Measurements from ENCODE around the gene TBC1D8. TPM values are rescaled to one million over a fixed set of nuclear protein-coding genes. Genes with fewer than 3 reads are reported as not detected.

Gene TBC1D8
- total RNA-seq, 1 experiment from 2014 or later = 0.97 TPM

DNA sequence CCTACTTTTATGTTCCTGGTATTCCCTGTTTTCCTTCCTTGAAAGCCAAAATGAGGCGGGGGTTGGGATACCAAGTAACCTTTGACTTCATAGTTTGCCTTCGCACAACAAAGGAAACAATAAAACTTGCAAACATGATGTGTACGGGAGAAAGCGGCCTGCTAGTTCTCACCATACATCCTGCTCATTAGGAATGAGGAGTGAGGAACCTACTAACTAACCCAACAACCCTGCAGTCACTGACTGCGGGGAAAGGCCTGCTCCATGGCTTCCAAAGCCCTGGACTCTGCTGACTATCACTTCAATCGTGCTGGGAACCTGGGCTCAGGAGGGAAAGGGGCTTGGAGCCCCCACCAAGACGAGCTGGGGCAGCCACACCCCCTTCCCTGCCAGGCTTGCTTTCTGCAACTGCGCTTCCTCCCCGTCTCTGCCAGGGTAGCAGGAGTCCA is 124.9 kb downstream of the TBC1D8 start:
- Histone ChIP-seq H3K9ac (ENCODE audit: low read length) (no peak overlapping the region), H3K27ac (ENCODE audit: low read length) (no peak overlapping the region), H2AFZ (ENCODE audit: low read length) (no peak overlapping the region), H3K9me3 (ENCODE audit: low read length) (no peaks in the 10 kb centered on the region), H3K27me3 (ENCODE audit: low read length) (no peaks in the 10 kb centered on the region), H3K4me3 (ENCODE audit: low read length) (no peak overlapping the region), H3K79me2 (ENCODE audit: low read length) (no peaks in the 10 kb centered on the region), H4K20me1 (ENCODE audit: insufficient read depth, low read depth, low read length) (no peaks in the 10 kb centered on the region), H3K4me1 (ENCODE audit: low read length) (peaks cover 7% of the 10 kb centered on the region), H3K36me3 (ENCODE audit: insufficient read depth, low read length) (no peaks in the 10 kb centered on the region), H3K4me2 (ENCODE audit: low read depth, low read length, poor library complexity, severe bottlenecking) (no peak overlapping the region), H3K9me2 (replicated peaks; ENCODE audit: insufficient read depth, low read length) (no peaks in the 10 kb centered on the region)
- no peak for DNase-seq

DNA sequence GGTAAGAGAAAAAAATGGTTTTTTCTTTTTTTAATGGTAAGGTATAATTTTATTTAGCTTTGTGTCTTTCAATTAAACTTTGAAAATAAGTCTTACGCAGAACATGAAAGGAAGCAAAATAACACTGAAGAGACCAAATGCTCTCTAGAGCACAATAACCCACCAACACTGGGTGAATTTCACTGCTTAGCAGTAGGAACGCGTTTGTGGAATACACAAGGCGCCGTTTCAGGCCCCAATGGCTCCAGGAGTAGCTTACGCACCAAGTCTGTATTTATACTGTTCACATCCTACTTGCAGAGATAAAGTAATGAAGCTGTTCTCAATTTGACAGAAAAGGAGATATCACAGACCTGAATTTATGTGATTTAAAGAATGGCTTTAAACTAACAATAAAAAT is 125.6 kb downstream of the TBC1D8 start:
- Histone ChIP-seq H3K9me2 (replicated peaks; ENCODE audit: insufficient read depth, low read length) (no peaks in the 10 kb centered on the region), H4K20me1 (ENCODE audit: insufficient read depth, low read depth, low read length) (no peaks in the 10 kb centered on the region), H3K4me1 (ENCODE audit: low read length) (peaks cover 6% of the 10 kb centered on the region), H3K9me3 (ENCODE audit: low read length) (no peaks in the 10 kb centered on the region), H3K27me3 (ENCODE audit: low read length) (no peaks in the 10 kb centered on the region), H3K4me2 (ENCODE audit: low read depth, low read length, poor library complexity, severe bottlenecking) (no peak overlapping the region), H3K36me3 (ENCODE audit: insufficient read depth, low read length) (no peaks in the 10 kb centered on the region), H2AFZ (ENCODE audit: low read length) (no peak overlapping the region), H3K9ac (ENCODE audit: low read length) (no peak overlapping the region), H3K27ac (ENCODE audit: low read length) (no peak overlapping the region), H3K79me2 (ENCODE audit: low read length) (no peaks in the 10 kb centered on the region), H3K4me3 (ENCODE audit: low read length) (no peak overlapping the region)
- no peak for DNase-seq

DNA sequence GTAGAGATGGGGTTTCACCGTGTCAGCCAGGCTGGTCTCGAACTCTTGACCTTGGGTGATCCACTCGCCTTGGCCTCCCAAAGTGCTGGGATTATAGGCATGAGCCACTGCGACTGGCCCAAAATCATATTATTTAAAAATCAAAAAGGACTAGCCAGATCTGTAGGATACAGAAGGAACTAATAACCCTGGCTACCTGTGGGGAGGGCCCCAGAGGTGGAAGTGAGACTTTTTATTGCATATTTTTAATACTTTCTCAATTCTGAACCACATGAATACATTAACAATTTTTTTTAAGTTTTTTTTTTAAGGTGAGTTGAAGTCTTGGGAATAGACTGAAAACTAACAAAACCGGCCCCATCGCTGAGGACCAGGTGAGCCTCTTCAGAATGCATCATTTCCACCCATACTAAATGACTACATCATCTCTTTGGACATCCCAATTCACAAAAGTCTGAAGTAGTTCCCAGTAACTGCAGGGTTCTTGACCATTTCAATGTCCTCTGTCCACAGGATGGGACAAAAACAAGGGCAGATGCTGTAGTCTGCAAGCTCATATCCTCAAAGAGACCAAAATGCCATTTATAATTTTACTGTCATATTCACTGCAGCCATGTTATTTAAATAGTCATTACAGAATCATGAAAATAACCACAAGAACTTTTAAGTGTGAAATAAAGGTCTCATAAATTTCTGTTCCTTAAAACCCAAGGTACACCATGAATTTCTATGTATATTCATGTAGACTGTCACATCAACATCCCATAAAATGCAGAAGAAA is 127.7 kb downstream of the TBC1D8 start:
- Histone ChIP-seq H3K9me3 (ENCODE audit: low read length) (no peaks in the 10 kb centered on the region), H3K79me2 (ENCODE audit: low read length) (no peaks in the 10 kb centered on the region), H4K20me1 (ENCODE audit: insufficient read depth, low read depth, low read length) (no peaks in the 10 kb centered on the region), H3K36me3 (ENCODE audit: insufficient read depth, low read length) (no peaks in the 10 kb centered on the region), H3K9me2 (replicated peaks; ENCODE audit: insufficient read depth, low read length) (no peaks in the 10 kb centered on the region), H3K9ac (ENCODE audit: low read length) (no peak overlapping the region), H2AFZ (ENCODE audit: low read length) (no peak overlapping the region), H3K4me3 (ENCODE audit: low read length) (no peak overlapping the region), H3K27ac (ENCODE audit: low read length) (no peak overlapping the region), H3K27me3 (ENCODE audit: low read length) (no peaks in the 10 kb centered on the region), H3K4me2 (ENCODE audit: low read depth, low read length, poor library complexity, severe bottlenecking) (no peak overlapping the region), H3K4me1 (ENCODE audit: low read length) (no peaks in the 10 kb centered on the region)
- DNase-seq = no peak

- DNase-seq = no peak
Measured at GRCh38 chr2:101022221-101022620, 129.0 kb downstream of the TBC1D8 start.

GRCh38 chr2:101018934-101019333 is 132.2 kb downstream of the TBC1D8 start:
- Histone ChIP-seq H3K36me3 (ENCODE audit: insufficient read depth, low read length) (no peaks in the 10 kb centered on the region), H3K27me3 (ENCODE audit: low read length) (no peaks in the 10 kb centered on the region), H3K9me3 (ENCODE audit: low read length) (no peaks in the 10 kb centered on the region), H3K9me2 (replicated peaks; ENCODE audit: insufficient read depth, low read length) (no peaks in the 10 kb centered on the region), H3K4me2 (ENCODE audit: low read depth, low read length, poor library complexity, severe bottlenecking) (no peak overlapping the region), H3K4me3 (ENCODE audit: low read length) (no peak overlapping the region), H3K4me1 (ENCODE audit: low read length) (no peaks in the 10 kb centered on the region), H3K9ac (ENCODE audit: low read length) (no peak overlapping the region), H3K27ac (ENCODE audit: low read length) (no peak overlapping the region), H3K79me2 (ENCODE audit: low read length) (no peaks in the 10 kb centered on the region), H4K20me1 (ENCODE audit: insufficient read depth, low read depth, low read length) (no peaks in the 10 kb centered on the region), H2AFZ (ENCODE audit: low read length) (no peak overlapping the region)
- DNase-seq = no peak

More at GRCh38 chr2:101022221-101022620, 129.0 kb downstream of the TBC1D8 start:
- H3K4me3 ChIP-seq (ENCODE audit: low read length) = no peak overlapping the region
- H3K36me3 ChIP-seq (ENCODE audit: insufficient read depth, low read length) = no peaks in the 10 kb centered on the region
- H3K27ac ChIP-seq (ENCODE audit: low read length) = no peak overlapping the region
- no peaks in the 10 kb centered on the region for H3K9me2 ChIP-seq (replicated peaks; ENCODE audit: insufficient read depth, low read length)
- no peaks in the 10 kb centered on the region for H3K4me1 ChIP-seq (ENCODE audit: low read length)
- H4K20me1 ChIP-seq (ENCODE audit: insufficient read depth, low read depth, low read length) = no peaks in the 10 kb centered on the region
- H3K27me3 ChIP-seq (ENCODE audit: low read length) = no peaks in the 10 kb centered on the region
- H3K9me3 ChIP-seq (ENCODE audit: low read length) = no peaks in the 10 kb centered on the region
- H3K79me2 ChIP-seq (ENCODE audit: low read length) = no peaks in the 10 kb centered on the region
- no peak overlapping the region for H3K9ac ChIP-seq (ENCODE audit: low read length)
- no peak overlapping the region for H3K4me2 ChIP-seq (ENCODE audit: low read depth, low read length, poor library complexity, severe bottlenecking)
- no peak overlapping the region for H2AFZ ChIP-seq (ENCODE audit: low read length)

DNA sequence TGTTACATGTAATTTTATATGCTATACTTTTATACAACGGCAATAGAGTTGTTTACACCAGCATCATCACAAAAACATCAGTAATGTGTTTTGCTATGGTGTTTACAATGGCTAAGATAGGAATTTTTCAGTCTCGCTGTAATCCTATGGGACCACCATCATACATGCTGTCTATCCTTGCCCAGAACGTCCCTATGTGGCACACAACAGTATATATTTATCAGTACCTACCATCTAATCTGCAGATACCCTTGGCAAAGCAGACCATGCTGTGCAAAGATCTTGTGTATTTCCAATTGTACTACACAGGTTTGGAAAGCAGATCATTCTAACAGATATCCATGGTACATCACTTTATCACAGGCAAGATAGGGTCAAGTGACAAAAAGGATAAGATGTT is 133.8 kb downstream of the TBC1D8 start:
- no peaks in the 10 kb centered on the region for H3K36me3 ChIP-seq (ENCODE audit: insufficient read depth, low read length)
- H2AFZ ChIP-seq (ENCODE audit: low read length) = no peak overlapping the region
- no peak overlapping the region for H3K4me3 ChIP-seq (ENCODE audit: low read length)
- no peaks in the 10 kb centered on the region for H3K27me3 ChIP-seq (ENCODE audit: low read length)
- no peaks in the 10 kb centered on the region for H4K20me1 ChIP-seq (ENCODE audit: insufficient read depth, low read depth, low read length)
- H3K27ac ChIP-seq (ENCODE audit: low read length) = no peak overlapping the region
- no peak overlapping the region for H3K4me2 ChIP-seq (ENCODE audit: low read depth, low read length, poor library complexity, severe bottlenecking)
- H3K9me2 ChIP-seq (replicated peaks; ENCODE audit: insufficient read depth, low read length) = no peaks in the 10 kb centered on the region
- no peaks in the 10 kb centered on the region for H3K9me3 ChIP-seq (ENCODE audit: low read length)
- H3K4me1 ChIP-seq (ENCODE audit: low read length) = no peaks in the 10 kb centered on the region
- H3K79me2 ChIP-seq (ENCODE audit: low read length) = no peaks in the 10 kb centered on the region
- DNase-seq = no peak
- H3K9ac ChIP-seq (ENCODE audit: low read length) = no peak overlapping the region

DNA sequence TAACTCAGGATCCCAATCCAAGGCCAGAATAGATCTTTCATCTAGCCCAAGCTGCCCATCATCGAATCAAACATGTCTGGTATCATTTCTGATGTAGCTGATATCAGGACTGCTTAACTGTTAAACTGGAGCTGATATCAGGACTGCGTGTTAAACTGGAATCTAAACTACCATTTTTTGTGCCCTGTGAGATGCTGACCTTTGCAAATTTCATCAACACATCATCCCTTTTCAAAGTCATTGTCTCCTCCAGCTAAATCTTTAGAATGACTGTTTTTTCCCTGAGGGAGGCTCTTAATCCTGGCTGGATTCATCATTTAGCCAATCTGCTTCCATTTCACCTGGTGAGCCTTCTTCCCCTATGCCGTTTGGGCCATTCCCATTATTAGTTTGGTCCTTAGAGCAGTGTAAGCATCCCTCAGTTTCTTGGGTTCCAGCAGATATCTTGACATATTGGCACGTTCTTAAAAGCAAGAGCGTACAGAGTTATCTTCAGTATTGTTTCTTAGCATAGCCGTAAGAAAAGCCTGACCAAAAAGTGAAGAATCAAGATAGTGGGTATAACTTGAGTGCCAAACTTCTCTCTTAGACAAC is 136.8 kb downstream of the TBC1D8 start:
- Histone ChIP-seq H2AFZ (ENCODE audit: low read length) (no peak overlapping the region), H3K36me3 (ENCODE audit: insufficient read depth, low read length) (no peaks in the 10 kb centered on the region), H3K9me3 (ENCODE audit: low read length) (no peaks in the 10 kb centered on the region), H3K27ac (ENCODE audit: low read length) (no peak overlapping the region), H3K9ac (ENCODE audit: low read length) (no peak overlapping the region), H3K4me1 (ENCODE audit: low read length) (no peaks in the 10 kb centered on the region), H3K27me3 (ENCODE audit: low read length) (no peaks in the 10 kb centered on the region), H3K79me2 (ENCODE audit: low read length) (no peaks in the 10 kb centered on the region), H3K4me3 (ENCODE audit: low read length) (no peak overlapping the region), H3K9me2 (replicated peaks; ENCODE audit: insufficient read depth, low read length) (no peaks in the 10 kb centered on the region), H3K4me2 (ENCODE audit: low read depth, low read length, poor library complexity, severe bottlenecking) (no peak overlapping the region), H4K20me1 (ENCODE audit: insufficient read depth, low read depth, low read length) (no peaks in the 10 kb centered on the region)
- no peak for DNase-seq

DNA sequence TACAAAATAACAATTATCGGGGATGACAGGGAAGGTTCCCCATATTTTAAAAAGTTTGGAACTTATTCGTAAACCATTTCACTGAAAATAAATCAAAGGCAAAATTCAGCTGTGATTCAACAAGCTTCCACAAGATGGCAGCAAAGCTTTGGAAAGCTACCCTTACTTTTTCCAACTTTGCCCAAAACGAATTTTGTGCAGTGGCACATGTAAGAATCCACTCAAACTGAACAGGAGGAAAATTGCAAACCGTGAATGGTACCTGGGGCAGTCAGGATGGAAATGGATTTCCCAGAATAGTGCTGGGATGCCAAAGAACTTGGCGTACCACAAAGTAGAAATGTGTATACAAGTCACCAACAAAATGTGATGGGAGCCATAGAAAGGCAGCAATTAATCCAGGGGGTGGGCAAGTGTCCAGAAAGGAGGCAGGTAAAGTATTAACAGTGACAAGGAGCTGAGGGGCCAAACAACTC is 138.4 kb downstream of the TBC1D8 start:
- no peaks in the 10 kb centered on the region for H3K9me2 ChIP-seq (replicated peaks; ENCODE audit: insufficient read depth, low read length)
- H4K20me1 ChIP-seq (ENCODE audit: insufficient read depth, low read depth, low read length) = no peaks in the 10 kb centered on the region
- H3K36me3 ChIP-seq (ENCODE audit: insufficient read depth, low read length) = peaks cover 3% of the 10 kb centered on the region; the same call in 1 of the 2 replicates
- no peak overlapping the region for H2AFZ ChIP-seq (ENCODE audit: low read length)
- no peak overlapping the region for H3K4me2 ChIP-seq (ENCODE audit: low read depth, low read length, poor library complexity, severe bottlenecking)
- H3K9ac ChIP-seq (ENCODE audit: low read length) = no peak overlapping the region
- H3K4me3 ChIP-seq (ENCODE audit: low read length) = no peak overlapping the region
- H3K27me3 ChIP-seq (ENCODE audit: low read length) = no peaks in the 10 kb centered on the region
- no peaks in the 10 kb centered on the region for H3K9me3 ChIP-seq (ENCODE audit: low read length)
- peak; percentile 75 for DNase-seq
- no peaks in the 10 kb centered on the region for H3K4me1 ChIP-seq (ENCODE audit: low read length)
- H3K27ac ChIP-seq (ENCODE audit: low read length) = no peak overlapping the region
- H3K79me2 ChIP-seq (ENCODE audit: low read length) = no peaks in the 10 kb centered on the region

Measured in Karpas-422 (cell line).